GM18498 (cell line): ENCODE results near the gene COPS7B.

Experiments
- ATAC-seq: cut with Tn5 transposase; IDR thresholded peaks from one replicate; pipeline ENCODE4 v1.9.1; 2021; ENCODE audit warnings: mild to moderate bottlenecking, moderate library complexity; ENCODE audit not compliant: unreplicated experiment

The COPS7B gene

GRCh38 chr2:231785413-231785812 is 832 bp upstream of the COPS7B start:
- ATAC-seq: no peak

- peak; percentile 2 for ATAC-seq
These were observed 446 bp upstream of the COPS7B start for GRCh38 chr2:231785822-231786176.

GRCh38 chr2:231786917-231787292 is 660 bp downstream of the COPS7B start:
- no peak for ATAC-seq

GRCh38 chr2:231791107-231791506 is 4.9 kb downstream of the COPS7B start:
- no peak for ATAC-seq

GRCh38 chr2:231794383-231794782 is 8.1 kb downstream of the COPS7B start:
- ATAC-seq: no peak

- no peak for ATAC-seq
These were observed 9.5 kb downstream of the COPS7B start for GRCh38 chr2:231795525-231796327.

GRCh38 chr2:231800493-231801091 is 14.3 kb downstream of the COPS7B start:
- ATAC-seq: no peak

GRCh38 chr2:231803501-231804138 is 17.4 kb downstream of the COPS7B start:
- ATAC-seq: no peak

GRCh38 chr2:231807020-231807419 is 20.8 kb downstream of the COPS7B start:
- ATAC-seq: no peak

GRCh38 chr2:231810905-231811304 is 24.7 kb downstream of the COPS7B start:
- no peak for ATAC-seq

GRCh38 chr2:231816327-231817026 is 30.2 kb downstream of the COPS7B start:
- no peak for ATAC-seq

- no peak for ATAC-seq
These were observed 33.3 kb downstream of the COPS7B start for GRCh38 chr2:231819447-231820042.

GRCh38 chr2:231820786-231821303 is 34.6 kb downstream of the COPS7B start:
- ATAC-seq: no peak

GRCh38 chr2:231821908-231822307 is 35.7 kb downstream of the COPS7B start:
- no peak for ATAC-seq

- ATAC-seq: no peak
These were observed 66.9 kb downstream of the COPS7B start for GRCh38 chr2:231853105-231853504.

GRCh38 chr2:231854616-231855125 is 68.4 kb downstream of the COPS7B start:
- no peak for ATAC-seq

GRCh38 chr2:231856959-231857358 is 70.7 kb downstream of the COPS7B start:
- no peak for ATAC-seq
